GM13977 (cell line): Measurements from ENCODE around the gene SNAP91.
"Not testable (repeated sequence)": the region's sequence is repeated elsewhere in the genome, so short reads cannot be mapped to it uniquely, and the experiment has no call there.

Experiments
- DNase-seq: peaks from one replicate; pipeline ENCODE4 v3.0.0; 2012; ENCODE audit warnings: low spot score
- CTCF ChIP-seq: IDR thresholded peaks from 2 replicates; pipeline ENCODE4 v1.5.1; 2012; ENCODE audit warnings: mild to moderate bottlenecking, control low read depth; ENCODE audit not compliant: insufficient read depth; ENCODE audit errors: extremely low read depth, missing control alignments
- in situ Hi-C: fragments of 300-500 bp; cut with MboI; formaldehyde crosslinking; loops from one replicate; pipeline ENCODE4 v1.12.0; 2022; ENCODE audit warnings: low sequenced_read_pairs, low pct_unique_long_range_greater_than_20kb, mixed read lengths, inconsistent platforms; ENCODE audit not compliant: unreplicated experiment

SNAP91 gene

GRCh38 chr6:83637953-83638352 is 70.9 kb downstream of the SNAP91 start:
- no peak for TF ChIP-seq CTCF
- in situ Hi-C loops: no loop called here
- no peak for DNase-seq

- no peak for TF ChIP-seq CTCF
- in situ Hi-C loops: no loop called here
- no peak for DNase-seq
These were observed 72.1 kb downstream of the SNAP91 start for GRCh38 chr6:83636800-83637199.

DNA sequence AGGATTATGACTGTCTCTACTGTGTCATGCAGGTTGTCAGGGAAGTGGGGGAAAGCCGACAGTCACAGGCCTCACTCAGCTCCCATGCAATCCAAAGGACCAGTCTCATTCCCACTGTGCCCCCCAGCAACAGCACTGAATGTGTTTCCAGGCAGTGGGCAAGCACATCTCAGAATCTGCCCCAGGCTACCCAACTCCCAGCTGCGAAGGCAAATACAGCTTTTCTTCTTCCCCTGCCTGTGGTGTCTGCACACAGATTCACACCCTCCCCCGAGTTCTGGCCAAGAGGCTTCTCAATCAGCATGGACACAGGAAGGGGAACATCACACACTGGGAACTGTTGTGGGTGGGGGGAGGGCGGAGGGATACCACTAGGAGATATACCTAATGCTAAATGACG is 75.3 kb downstream of the SNAP91 start:
- no peak for TF ChIP-seq CTCF
- in situ Hi-C loops: no loop called here
- no peak for DNase-seq

- no peak for TF ChIP-seq CTCF
- in situ Hi-C loops: no loop called here
- no peak for DNase-seq
These were observed 75.8 kb downstream of the SNAP91 start for GRCh38 chr6:83633149-83633548.

DNA sequence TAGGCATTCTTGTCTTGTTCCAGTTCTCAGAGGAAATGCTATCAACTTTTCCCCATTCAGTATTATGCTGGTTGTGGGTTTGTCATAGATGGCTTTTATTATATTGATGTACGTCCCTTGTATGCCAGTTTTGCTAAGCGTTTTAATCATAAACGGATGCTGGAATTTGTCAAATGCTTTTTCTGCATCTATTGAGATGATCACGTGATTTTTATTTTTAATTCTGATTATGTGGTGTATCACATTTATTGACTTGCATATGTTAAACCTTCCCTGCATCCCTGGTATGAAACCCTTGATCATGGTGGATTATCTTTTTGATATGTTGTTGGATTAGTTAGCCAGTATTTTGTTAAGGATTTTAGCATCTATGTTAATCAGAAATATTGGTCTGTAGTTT is 79.0 kb downstream of the SNAP91 start:
- in situ Hi-C loops, DNase-seq: not testable (repeated sequence)

- in situ Hi-C loops: no loop called here
- TF ChIP-seq CTCF: peak; percentile 38
- DNase-seq: peak; percentile 9
These were observed 93.6 kb downstream of the SNAP91 start for GRCh38 chr6:83615025-83615999.

GRCh38 chr6:83613378-83613777 is 95.5 kb downstream of the SNAP91 start:
- in situ Hi-C loops: no loop called here

More at GRCh38 chr6:83613378-83613777, 95.5 kb downstream of the SNAP91 start:
- no peak for DNase-seq
- no peak for TF ChIP-seq CTCF
